HepG2 (cell line): ENCODE measurements around the gene SERPINA6. TPM values are rescaled to one million over a fixed set of nuclear protein-coding genes. Genes with fewer than 3 reads are reported as not detected.

ENCODE experiments used
- AKNA ChIP-seq: sonication (generic); formaldehyde crosslinking; IDR thresholded peaks from 2 replicates; pipeline ENCODE4 v1.4.0; 2020; ENCODE audit warnings: missing genetic modification reagents, borderline replicate concordance
- ARID5B ChIP-seq: IDR thresholded peaks from 2 replicates; pipeline ENCODE4 v1.4.0; 2020; ENCODE audit warnings: mild to moderate bottlenecking, missing genetic modification reagents
- FOSL2 ChIP-seq: sonication (generic); formaldehyde crosslinking; IDR thresholded peaks from 2 replicates; pipeline ENCODE4 v1.4.0; 2020; ENCODE audit warnings: missing genetic modification reagents
- MEIS2 ChIP-seq: sonication (generic); formaldehyde crosslinking; IDR thresholded peaks from 2 replicates; pipeline ENCODE4 v1.9.0; 2021; ENCODE audit warnings: mild to moderate bottlenecking, missing genetic modification reagents
- REST ChIP-seq, 2 experiments: IDR thresholded peaks; 2 replicates each; pipeline ENCODE4 v1.6.1; 2011 to 2012; ENCODE audit warnings: low read length in 2 of 2, borderline replicate concordance in 1 of 2, low read depth in 1 of 2, mild to moderate bottlenecking in 1 of 2, moderate library complexity in 1 of 2
- SOX6 ChIP-seq, 2 experiments: fragments of 450-650 bp in 1 of 2; sonication (generic) in 1 of 2; formaldehyde crosslinking in 1 of 2; IDR thresholded peaks; 2 replicates each; pipeline versions ENCODE4 v1.4.0 to v1.6.1; 2017 to 2020; ENCODE audit warnings: antibody characterized with exemption in 1 of 2, mild to moderate bottlenecking in 1 of 2, missing genetic modification reagents in 1 of 2
- WIZ ChIP-seq: sonication (generic); formaldehyde crosslinking; IDR thresholded peaks from 2 replicates; pipeline ENCODE4 v1.5.1; 2020; ENCODE audit warnings: mild to moderate bottlenecking, missing genetic modification reagents
- ZNF616 ChIP-seq: sonication (generic); formaldehyde crosslinking; IDR thresholded peaks from 2 replicates; pipeline ENCODE4 v1.5.0; 2020; ENCODE audit warnings: low read depth, mild to moderate bottlenecking, missing genetic modification reagents
- ZNF816 ChIP-seq: sonication (generic); formaldehyde crosslinking; IDR thresholded peaks from 2 replicates; pipeline ENCODE4 v1.8.0; 2022; ENCODE audit warnings: missing genetic modification reagents, mild to moderate bottlenecking, borderline replicate concordance
- polyA plus RNA-seq, 8 experiments: library from polyadenylated mRNA; depleted of rRNA in 3 of 8; stranded (reverse) in 7 of 8; unstranded in 1 of 8; fragments of >200 nt; fragmentation: Illumina TruSeq in 4 of 8; extraction: Trizol in 4 of 8; gene quantifications; 2 replicates each; pipeline versions ENCODE4 v1.2.1 to v1.2.3, GENCODE V29; 2011 to 2016; ENCODE audit warnings: low read depth in 4 of 8, missing spikeins in 1 of 8, mixed read lengths in 1 of 8; ENCODE audit not compliant: insufficient read depth in 1 of 8
- total RNA-seq, 5 experiments: library from RNA; depleted of rRNA; stranded (reverse); fragments of >200 nt; fragmentation: Illumina TruSeq; extraction: Trizol; gene quantifications; 2 replicates each; pipeline ENCODE4 v1.2.3, GENCODE V29; 2016; ENCODE audit warnings: low read depth in 1 of 5

SERPINA6 gene
- total and polyA plus RNA-seq, 2 of the 13 experiments (the other 11 are each of a cell fraction or from before 2014, with no cell fraction given), result 260 to 333 TPM

- peak; percentile 32; the same call in 1 of the 2 replicates for TF ChIP-seq ARID5B (CRISPR knock-in tag)
- TF ChIP-seq AKNA (CRISPR knock-in tag), result no peak
- peak; percentile 75; the same call in 1 of the 2 replicates for TF ChIP-seq MEIS2 (CRISPR knock-in tag)
- no peak for TF ChIP-seq ZNF816 (CRISPR knock-in tag)
- TF ChIP-seq FOSL2, result 0 out of 2 replicates have a peak, but pooled peaks have one; percentile 25
- no peak for TF ChIP-seq WIZ (CRISPR knock-in tag)
- no peak for TF ChIP-seq SOX6 (IDR thresholded peaks at IDR 0.05)
- TF ChIP-seq SOX6 (CRISPR knock-in tag; IDR thresholded peaks at IDR 0.05), result no peak
- TF ChIP-seq ZNF616, result no peak
- no peak for TF ChIP-seq REST (IDR thresholded peaks at IDR 0.05; ENCODE audit: borderline replicate concordance in 1 of 2, low read depth in 1 of 2, low read length in 2 of 2)
Measured at GRCh38 chr14:94320243-94320642, 2.9 kb downstream of the SERPINA6 start (continued).
